H1 (cell line): ENCODE measurements around the gene RGS13. TPM values are rescaled to one million over a fixed set of nuclear protein-coding genes. Genes with fewer than 3 reads are reported as not detected.

Experiments
- CTCF ChIA-PET: fragments of 300-600 bp; sonication (Branson Sonifier 250); formaldehyde crosslinking; loops from one replicate; lab custom pipeline; 2021; ENCODE audit not compliant: partially characterized antibody; lab: Charles Lee
- POLR2A ChIA-PET: fragments of 300-600 bp; sonication (Branson Sonifier 250); formaldehyde crosslinking; loops from one replicate; lab custom pipeline; 2021; ENCODE audit warnings: inconsistent platforms; ENCODE audit not compliant: partially characterized antibody; lab: Charles Lee
- DNase-seq, 2 experiments: peaks; one replicate each; pipeline versions ENCODE4 v3.0.0 to v3.0.0-alpha.2; 2010 to 2022; ENCODE audit warnings: low spot score in 2 of 2, low read depth in 1 of 2, mixed read lengths in 1 of 2
- FAIRE-seq: peaks from 2 replicates; lab custom pipeline; 2011; peaks lifted over from hg19 to GRCh38; lab: Jason Lieb, UNC
- H2AFZ ChIP-seq: 2 replicates; pipeline ENCODE4 v1.8.1; 2012; ENCODE audit warnings: low read length, inconsistent platforms
- H2AK5ac ChIP-seq: 2 replicates; pipeline ENCODE4 v1.6.1; 2013; ENCODE audit warnings: low read depth, low read length
- H2BK120ac ChIP-seq: replicated peaks from 2 replicates; pipeline ENCODE3; 2013; ENCODE audit warnings: low read depth, low read length, inconsistent platforms
- H2BK12ac ChIP-seq: 2 replicates; pipeline ENCODE4 v1.6.1; 2013; ENCODE audit warnings: low read depth, low read length
- H2BK15ac ChIP-seq: 2 replicates; pipeline ENCODE4 v1.6.1; 2013; ENCODE audit warnings: low read length
- H2BK20ac ChIP-seq: 2 replicates; pipeline ENCODE4 v1.6.1; 2013; ENCODE audit warnings: low read length
- H2BK5ac ChIP-seq: 2 replicates; pipeline ENCODE4 v1.6.1; 2013; ENCODE audit warnings: low read depth, low read length
- H3K14ac ChIP-seq: 2 replicates; pipeline ENCODE4 v1.6.1; 2013; ENCODE audit warnings: inconsistent platforms; ENCODE audit not compliant: insufficient read length
- H3K18ac ChIP-seq: 2 replicates; pipeline ENCODE4 v1.6.1; 2013; ENCODE audit warnings: low read length; ENCODE audit errors: extremely low read depth
- H3K23ac ChIP-seq: 2 replicates; pipeline ENCODE4 v1.6.1; 2013; ENCODE audit warnings: inconsistent platforms; ENCODE audit not compliant: insufficient read length
- H3K23me2 ChIP-seq: 2 replicates; pipeline ENCODE4 v1.6.1; 2013; ENCODE audit warnings: low read depth, low read length
- H3K27ac ChIP-seq: 2 replicates; pipeline ENCODE4 v1.6.1; 2011; ENCODE audit warnings: low read depth, low read length, inconsistent platforms
- H3K27me3 ChIP-seq, 4 experiments: replicated peaks in 1 of 4; 1 replicate in 1 of 4; 2 replicates in 3 of 4; pipeline versions ENCODE4 v1.6.1 to v1.8.1; 2011 to 2013; ENCODE audit warnings: low read length in 3 of 4, mild to moderate bottlenecking in 3 of 4, inconsistent platforms in 2 of 4, mixed read lengths in 2 of 4, moderate library complexity in 1 of 4; ENCODE audit not compliant: control insufficient read depth in 3 of 4, insufficient read depth in 3 of 4; ENCODE audit errors: extremely low read depth in 1 of 4
- H3K36me3 ChIP-seq, 4 experiments: 2 replicates each; pipeline versions ENCODE4 v1.6.1 to v1.8.1; 2011 to 2013; ENCODE audit warnings: mild to moderate bottlenecking in 4 of 4, low read length in 3 of 4, moderate library complexity in 2 of 4, control low read depth in 1 of 4, inconsistent platforms in 1 of 4; ENCODE audit not compliant: insufficient read depth in 4 of 4, control insufficient read depth in 2 of 4
- H3K4ac ChIP-seq: replicated peaks from 2 replicates; pipeline ENCODE3; 2013; ENCODE audit warnings: low read length, low read depth, mixed read lengths, inconsistent platforms; ENCODE audit not compliant: insufficient read length
- H3K4me1 ChIP-seq, 4 experiments: replicated peaks in 1 of 4; 1 replicate in 1 of 4; 2 replicates in 3 of 4; pipeline versions ENCODE4 v1.6.1 to v1.8.1; 2011 to 2013; ENCODE audit warnings: low read length in 3 of 4, inconsistent platforms in 2 of 4, mixed read lengths in 1 of 4; ENCODE audit not compliant: insufficient read depth in 4 of 4, control insufficient read depth in 3 of 4
- H3K4me2 ChIP-seq, 2 experiments: 2 replicates each; pipeline versions ENCODE4 v1.6.1 to v1.8.1; 2011 to 2013; ENCODE audit warnings: low read depth in 2 of 2, low read length in 2 of 2, control low read depth in 1 of 2, inconsistent platforms in 1 of 2, mild to moderate bottlenecking in 1 of 2; ENCODE audit not compliant: insufficient read depth in 1 of 2
- H3K4me3 ChIP-seq, 4 experiments: fragments of 200-600, 300-600 bp in 1 of 4; sonication (generic), shearing (Covaris generic), sonication (Bioruptor Twin) in 1 of 4; 2 replicates each; pipeline versions ENCODE4 v1.5.1 to v1.8.1; 2011 to 2016; ENCODE audit warnings: low read length in 4 of 4, low read depth in 3 of 4, control low read depth in 2 of 4, inconsistent platforms in 2 of 4, mild to moderate bottlenecking in 2 of 4, mixed read lengths in 1 of 4, moderate library complexity in 1 of 4; ENCODE audit not compliant: insufficient read depth in 2 of 4; ENCODE audit errors: extremely low read depth in 1 of 4
- H3K56ac ChIP-seq: replicated peaks from 2 replicates; pipeline ENCODE3; 2013; ENCODE audit warnings: low read depth, mild to moderate bottlenecking, mixed read lengths, low read length, inconsistent platforms; ENCODE audit not compliant: insufficient read length
- H3K79me1 ChIP-seq: 2 replicates; pipeline ENCODE4 v1.6.1; 2013; ENCODE audit warnings: low read depth, low read length, control low read depth
- H3K79me2 ChIP-seq, 2 experiments: 2 replicates each; pipeline versions ENCODE4 v1.6.1 to v1.8.1; 2012 to 2013; ENCODE audit warnings: low read length in 2 of 2, mild to moderate bottlenecking in 2 of 2, inconsistent platforms in 1 of 2; ENCODE audit not compliant: insufficient read depth in 2 of 2, control insufficient read depth in 1 of 2
- H3K9ac ChIP-seq, 4 experiments: replicated peaks in 1 of 4; 1 replicate in 1 of 4; 2 replicates in 3 of 4; pipeline versions ENCODE4 v1.6.1 to v1.8.1; 2011 to 2013; ENCODE audit warnings: low read depth in 3 of 4, low read length in 3 of 4, control low read depth in 2 of 4, mild to moderate bottlenecking in 2 of 4, moderate library complexity in 2 of 4, inconsistent platforms in 1 of 4; ENCODE audit errors: extremely low read depth in 1 of 4
- H3K9me3 ChIP-seq, 2 experiments: 2 replicates each; pipeline versions ENCODE4 v1.6.1 to v1.8.1; 2012 to 2013; ENCODE audit warnings: mild to moderate bottlenecking in 2 of 2, moderate library complexity in 2 of 2, control low read depth in 1 of 2, inconsistent platforms in 1 of 2, low read depth in 1 of 2, low read length in 1 of 2, mixed read lengths in 1 of 2; ENCODE audit not compliant: insufficient read depth in 2 of 2
- H4K20me1 ChIP-seq, 2 experiments: replicated peaks in 1 of 2; 2 replicates each; pipeline versions ENCODE3 to v1.8.1; 2011 to 2013; ENCODE audit warnings: inconsistent platforms in 2 of 2, low read length in 2 of 2, mild to moderate bottlenecking in 1 of 2; ENCODE audit not compliant: insufficient read depth in 2 of 2, control insufficient read depth in 1 of 2
- H4K5ac ChIP-seq: 2 replicates; pipeline ENCODE4 v1.6.1; 2013; ENCODE audit warnings: low read length, low read depth, mixed read lengths, inconsistent platforms; ENCODE audit not compliant: insufficient read length
- H4K8ac ChIP-seq: 2 replicates; pipeline ENCODE4 v1.8.0; 2013; ENCODE audit warnings: mild to moderate bottlenecking, moderate library complexity, low read length, inconsistent platforms; ENCODE audit not compliant: insufficient read depth; ENCODE audit errors: extremely low read depth
- H4K91ac ChIP-seq: replicated peaks from 2 replicates; pipeline ENCODE3; 2013; ENCODE audit warnings: low read length, mixed read lengths, inconsistent platforms; ENCODE audit not compliant: insufficient read length
- RXRA ChIP-seq: IDR thresholded peaks from 2 replicates; pipeline ENCODE4 v1.6.1; 2011; ENCODE audit warnings: low read depth, mild to moderate bottlenecking, low read length, moderate library complexity; ENCODE audit not compliant: insufficient read depth
- SP2 ChIP-seq: IDR thresholded peaks from 2 replicates; pipeline ENCODE4 v1.6.1; 2012; ENCODE audit warnings: mild to moderate bottlenecking, low read length, inconsistent platforms
- WGBS, 2 experiments: shearing (Covaris generic) in 1 of 2; methylation state at CpG; one replicate each; pipeline versions ENCODE4 v1.1.6 to v1.1.7; 2013 to 2015; ENCODE audit warnings: low lambda C conversion rate in 2 of 2, mixed read lengths in 2 of 2, inconsistent platforms in 1 of 2, low coverage in 1 of 2, missing lambda C conversion rate in 1 of 2; ENCODE audit not compliant: insufficient replicate concordance in 2 of 2, insufficient coverage in 1 of 2, insufficient read length in 1 of 2; ENCODE audit errors: extremely low coverage in 1 of 2, missing lambda C conversion rate in 1 of 2; 5-methylcytosine and 5-hydroxymethylcytosine counted together
- polyA plus RNA-seq, 7 experiments: library from polyadenylated mRNA; depleted of rRNA in 3 of 7; stranded (reverse) in 5 of 7; unstranded in 2 of 7; fragments of >200 nt in 5 of 7; fragments of 200-250 nt in 2 of 7; gene quantifications; 1 replicate in 5 of 7; 2 replicates in 1 of 7; 4 replicates in 1 of 7; pipeline versions ENCODE4 v1.2.1 to v1.2.3, GENCODE V29; 2011 to 2013; ENCODE audit warnings: missing spikeins in 2 of 7, mixed read lengths in 2 of 7
- total RNA-seq: library from RNA; stranded (reverse); fragmentation: NEBNext Ultra II Directional; extraction: Animal tissue kit (Norgen Biotek cat#: 25700); gene quantifications from 2 replicates; pipeline ENCODE4 v1.2.1, GENCODE V29; 2021

Gene RGS13
- total and polyA plus RNA-seq, 2 of the 8 experiments (the other 6 are each of a cell fraction or from before 2014, with no cell fraction given), result not detected

- Histone ChIP-seq H3K9ac (no peak overlapping the region), H3K23ac (no peak overlapping the region), H2BK12ac (no peak overlapping the region), H3K27me3 (no peaks in the 10 kb centered on the region), H3K4me3 (no peak overlapping the region), H3K14ac (no peak overlapping the region), H3K36me3 (no peaks in the 10 kb centered on the region), H3K56ac (no peak overlapping the region), H4K20me1 (no peaks in the 10 kb centered on the region), H2AFZ (no peak overlapping the region), H3K23me2 (no peaks in the 10 kb centered on the region), H2BK15ac (no peak overlapping the region), H3K27ac (no peak overlapping the region), H4K5ac (no peak overlapping the region), H2BK120ac (no peak overlapping the region), H3K79me1 (no peaks in the 10 kb centered on the region), H2BK20ac (no peak overlapping the region), H3K18ac (no peak overlapping the region), H3K4me2 (no peak overlapping the region), H2AK5ac (no peak overlapping the region), H2BK5ac (no peak overlapping the region), H3K79me2 (no peaks in the 10 kb centered on the region), H3K4me1 (no peaks in the 10 kb centered on the region), H3K4ac (no peak overlapping the region), H4K8ac (no peak overlapping the region), H4K91ac (no peak overlapping the region), H3K9me3 (no peaks in the 10 kb centered on the region)
- DNase-seq (no peak), FAIRE-seq (no peak)
- TF ChIP-seq SP2 (no peak), RXRA (0 out of 2 replicates have a peak, but pooled peaks have one; percentile 27)
- ChIA-PET CTCF (interaction anchor here (1.0 kb wide), 1 partner anchor 228 kb away, joined by 3 read pairs; no protein-coding TSS in a partner anchor), POLR2A (no interaction called here)
- 87% methylated on average over 4 of the region's 4 CpGs; no CpG with 5 or more reads in 1 of the 2 experiments for WGBS, 2 experiments
These were observed 66.4 kb downstream of the RGS13 start for GRCh38 chr1:192702212-192702902.
